Activated CD4-positive, alpha-beta T cell treated with anti-CD3 and anti-CD28 coated beads, Interleukin-2, Interleukin-4, amounts not matched to agents 100 ng/mL and 50 ng/mL, durations not matched to agents 16 hours and 8 hours (primary cell): ENCODE data around the gene CELF4.
"Not testable (repeated sequence)": the region's sequence is repeated elsewhere in the genome, so short reads cannot be mapped to it uniquely, and the experiment has no call there.

Source experiments
- DNase-seq: peaks from one replicate; pipeline ENCODE4 v3.0.0-alpha.2; 2020; ENCODE audit warnings: low spot score

Gene CELF4

GRCh38 chr18:37389684-37390368, 175.8 kb downstream of the CELF4 start:
- no peak for DNase-seq

GRCh38 chr18:37389041-37389440, 176.6 kb downstream of the CELF4 start:
- DNase-seq: no peak

- no peak for DNase-seq
Observed at GRCh38 chr18:37388413-37388812, 177.2 kb downstream of the CELF4 start.

GRCh38 chr18:37385846-37386778, 179.5 kb downstream of the CELF4 start:
- peak; percentile 48 for DNase-seq

GRCh38 chr18:37383846-37384595, 181.6 kb downstream of the CELF4 start:
- DNase-seq: no peak

- no peak for DNase-seq
Observed at GRCh38 chr18:37383036-37383785, 182.4 kb downstream of the CELF4 start.

- no peak for DNase-seq
Observed at GRCh38 chr18:37381554-37381953, 184.0 kb downstream of the CELF4 start.

GRCh38 chr18:37380546-37381110, 185.0 kb downstream of the CELF4 start:
- DNase-seq: no peak

GRCh38 chr18:37378336-37379010, 187.1 kb downstream of the CELF4 start:
- no peak for DNase-seq

GRCh38 chr18:37375181-37375580, 190.4 kb downstream of the CELF4 start:
- no peak for DNase-seq

- no peak for DNase-seq
Observed at GRCh38 chr18:37368110-37368954, 197.3 kb downstream of the CELF4 start.

- no peak for DNase-seq
Observed at GRCh38 chr18:37364237-37364636, 201.4 kb downstream of the CELF4 start.

- no peak for DNase-seq
Observed at GRCh38 chr18:37362158-37362890, 203.3 kb downstream of the CELF4 start.

GRCh38 chr18:37361335-37362157, 204.1 kb downstream of the CELF4 start:
- no peak for DNase-seq

- DNase-seq: not testable (repeated sequence)
Observed at GRCh38 chr18:37358061-37358460, 207.5 kb downstream of the CELF4 start.

- no peak for DNase-seq
Observed at GRCh38 chr18:37355772-37356171, 209.8 kb downstream of the CELF4 start.

- no peak for DNase-seq
Observed at GRCh38 chr18:37351110-37351509, 214.5 kb downstream of the CELF4 start.

- DNase-seq: no peak
Observed at GRCh38 chr18:37348729-37349128, 216.9 kb downstream of the CELF4 start.
